Testis (tissue), 2 donors: Measurements from ENCODE around the gene MAP2.

ENCODE experiments used
- CTCF ChIP-seq, 3 experiments: fragments of 450-650 bp in 2 of 3; fragments of 200-600 bp in 1 of 3; sonication (generic) in 1 of 3; IDR thresholded peaks; one replicate each; pipeline ENCODE4 v1.5.1; 2016 to 2019; ENCODE audit warnings: antibody characterized with exemption in 3 of 3, mild to moderate bottlenecking in 2 of 3, moderate library complexity in 1 of 3
- POLR2A ChIP-seq: fragments of 450-650 bp; IDR thresholded peaks from one replicate; pipeline ENCODE4 v1.6.1; 2017; ENCODE audit warnings: antibody characterized with exemption, mild to moderate bottlenecking, moderate library complexity

DNA sequence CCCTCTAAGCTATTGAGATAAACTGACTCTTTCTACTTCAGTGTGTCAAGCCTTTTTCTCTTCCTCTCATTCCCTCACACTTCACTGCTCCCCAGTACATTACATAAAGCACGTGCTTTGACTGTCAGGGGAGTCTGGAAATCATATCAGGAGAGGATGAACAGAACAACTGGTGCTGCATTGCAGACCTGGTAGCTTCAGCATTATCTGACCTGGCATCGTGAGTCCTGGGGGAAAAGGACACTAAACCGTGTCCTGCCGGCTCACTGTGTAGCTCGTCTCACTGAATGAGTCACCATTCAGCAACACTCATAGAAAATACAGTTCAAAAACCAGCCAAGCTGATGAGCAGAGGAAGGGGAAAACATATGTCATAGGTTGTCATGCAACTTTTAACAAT lies 239.3 kb downstream of the MAP2 start:
- TF ChIP-seq CTCF (IDR thresholded peaks at IDR 0.05) (no peak), POLR2A (no peak)
